Activated B cell treated with CpG ODN at 0.5 μM for 24 hours (primary cell): Measurements from ENCODE around the gene RALGAPB. TPM values are rescaled to one million over a fixed set of nuclear protein-coding genes. Genes with fewer than 3 reads are reported as not detected.
"Not testable (repeated sequence)": the region's sequence is repeated elsewhere in the genome, so short reads cannot be mapped to it uniquely, and the experiment has no call there.

Source experiments
- ATAC-seq: fragments of 200-7000 bp; cut with Tn5 transposase; one replicate; pipeline ENCODE4 v1.10.0; 2021; ENCODE audit warnings: low read depth, mild to moderate bottlenecking, moderate library complexity
- CTCF ChIA-PET: fragments of 350-600 bp; sonication (Branson Sonifier 250); formaldehyde crosslinking; loops from one replicate; lab custom pipeline; 2021; ENCODE audit warnings: antibody characterized with exemption; lab: Charles Lee
- POLR2A ChIA-PET: fragments of 350-600 bp; sonication (Branson Sonifier 250); formaldehyde crosslinking; loops from one replicate; lab custom pipeline; 2021; ENCODE audit warnings: antibody characterized with exemption; lab: Charles Lee
- DNase-seq: peaks from one replicate; pipeline ENCODE4 v3.0.0; 2022
- H3K27ac Mint-ChIP-seq: one replicate; pipeline ENCODE4 v1.8.0; 2020; ENCODE audit warnings: mixed read lengths
- H3K27me3 Mint-ChIP-seq: one replicate; pipeline ENCODE4 v1.8.0; 2021; ENCODE audit warnings: mixed read lengths
- H3K36me3 Mint-ChIP-seq: one replicate; pipeline ENCODE4 v1.8.0; 2021; ENCODE audit warnings: low read depth, mixed read lengths
- H3K4me1 Mint-ChIP-seq: one replicate; pipeline ENCODE4 v1.8.0; 2021; ENCODE audit warnings: mixed read lengths
- H3K4me3 Mint-ChIP-seq: one replicate; pipeline ENCODE4 v1.8.0; 2020; ENCODE audit warnings: mild to moderate bottlenecking, mixed read lengths
- H3K9me3 Mint-ChIP-seq: one replicate; pipeline ENCODE4 v1.8.0; 2020; ENCODE audit warnings: mixed read lengths
- intact Hi-C: fragments of 100-400 bp; cut with micrococcal nuclease; formaldehyde crosslinking; loops from one replicate; pipeline ENCODE4 v1.15.1; 2024
- total RNA-seq: library from RNA; stranded (reverse); gene quantifications from 2 replicates; pipeline ENCODE4 v1.2.3, GENCODE V29; 2022
- TF ChIP-seq, protein P1 (sequence below): fragments of 200-600 bp; IDR thresholded peaks from one replicate; pipeline ENCODE4 v1.8.0; 2022; ENCODE audit warnings: antibody characterized with exemption, mild to moderate bottlenecking

Gene RALGAPB
- total RNA-seq, 1 donor from 2014 or later = 48.3 TPM

DNA sequence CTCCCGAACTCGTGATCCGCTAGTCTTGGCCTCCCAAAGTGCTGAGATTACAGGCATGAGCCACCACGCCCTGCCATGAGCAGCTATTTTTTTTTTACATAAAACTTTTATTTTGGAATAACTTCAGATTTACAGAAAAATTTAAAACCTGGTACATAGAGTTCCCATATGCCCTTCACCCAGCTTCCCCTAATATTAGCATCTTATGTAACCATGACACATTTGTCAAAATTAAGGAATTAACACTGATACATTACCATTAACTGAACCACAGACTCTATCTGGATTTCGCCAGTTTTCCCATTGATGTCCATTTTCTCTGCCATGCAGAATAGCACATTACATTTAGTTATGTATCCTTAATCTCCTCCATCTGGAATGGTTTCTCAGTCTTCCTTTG lies 14.3 kb upstream of the RALGAPB start:
- Mint-ChIP-seq H3K9me3 (no peaks in the 10 kb centered on the region), H3K4me3 (no peak overlapping the region), H3K27ac (no peak overlapping the region), H3K4me1 (peaks cover 7% of the 10 kb centered on the region), H3K36me3 (no peaks in the 10 kb centered on the region), H3K27me3 (peaks cover 2% of the 10 kb centered on the region)
- DNase-seq = no peak
- intact Hi-C loops = no loop called here
- TF ChIP-seq, protein P1, sequence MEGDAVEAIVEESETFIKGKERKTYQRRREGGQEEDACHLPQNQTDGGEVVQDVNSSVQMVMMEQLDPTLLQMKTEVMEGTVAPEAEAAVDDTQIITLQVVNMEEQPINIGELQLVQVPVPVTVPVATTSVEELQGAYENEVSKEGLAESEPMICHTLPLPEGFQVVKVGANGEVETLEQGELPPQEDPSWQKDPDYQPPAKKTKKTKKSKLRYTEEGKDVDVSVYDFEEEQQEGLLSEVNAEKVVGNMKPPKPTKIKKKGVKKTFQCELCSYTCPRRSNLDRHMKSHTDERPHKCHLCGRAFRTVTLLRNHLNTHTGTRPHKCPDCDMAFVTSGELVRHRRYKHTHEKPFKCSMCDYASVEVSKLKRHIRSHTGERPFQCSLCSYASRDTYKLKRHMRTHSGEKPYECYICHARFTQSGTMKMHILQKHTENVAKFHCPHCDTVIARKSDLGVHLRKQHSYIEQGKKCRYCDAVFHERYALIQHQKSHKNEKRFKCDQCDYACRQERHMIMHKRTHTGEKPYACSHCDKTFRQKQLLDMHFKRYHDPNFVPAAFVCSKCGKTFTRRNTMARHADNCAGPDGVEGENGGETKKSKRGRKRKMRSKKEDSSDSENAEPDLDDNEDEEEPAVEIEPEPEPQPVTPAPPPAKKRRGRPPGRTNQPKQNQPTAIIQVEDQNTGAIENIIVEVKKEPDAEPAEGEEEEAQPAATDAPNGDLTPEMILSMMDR = no peak
- POLR2A ChIA-PET = no interaction called here
- no peak for ATAC-seq
- CTCF ChIA-PET = no interaction called here

DNA sequence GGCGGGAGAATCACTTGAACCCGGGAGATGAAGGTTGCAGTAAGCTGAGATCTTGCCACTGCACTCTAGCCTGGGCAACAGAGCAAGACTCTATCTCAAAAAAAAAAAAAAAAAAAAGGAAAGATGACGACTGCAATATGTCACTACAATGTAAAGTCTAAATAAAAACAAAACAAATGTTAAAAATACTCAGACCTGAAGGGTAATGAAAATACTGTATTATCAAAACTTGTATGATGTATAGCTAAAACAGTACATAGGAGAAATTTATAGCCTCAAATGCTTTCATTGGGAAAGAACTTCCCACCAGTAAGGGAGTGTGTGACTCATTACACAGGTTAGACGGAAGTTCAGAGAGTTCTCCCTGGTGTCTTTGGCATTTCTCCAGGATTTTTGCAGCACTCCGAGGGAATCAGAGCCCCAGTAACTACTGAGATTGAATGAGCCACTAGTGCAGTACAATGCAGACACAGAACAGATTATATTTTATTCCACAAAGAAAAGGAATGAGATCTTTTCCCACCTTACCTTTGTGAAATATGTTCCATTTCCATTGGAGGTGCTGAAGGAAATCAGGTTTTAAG lies 12.5 kb upstream of the RALGAPB start:
- TF ChIP-seq, protein P1 = no peak
- no peak for DNase-seq
- POLR2A ChIA-PET = no interaction called here
- Mint-ChIP-seq H3K9me3 (no peaks in the 10 kb centered on the region), H3K27me3 (peaks cover 2% of the 10 kb centered on the region), H3K36me3 (no peaks in the 10 kb centered on the region), H3K27ac (no peak overlapping the region), H3K4me3 (no peak overlapping the region), H3K4me1 (no peaks in the 10 kb centered on the region)
- intact Hi-C loops = no loop called here
- no peak for ATAC-seq
- CTCF ChIA-PET = no interaction called here

- CTCF ChIA-PET = not testable (repeated sequence)
Observed at GRCh38 chr20:38460631-38461030, 12.0 kb upstream of the RALGAPB start.

GRCh38 chr20:38461167-38461566 lies 11.5 kb upstream of the RALGAPB start:
- H3K27ac Mint-ChIP-seq, intact Hi-C loops, POLR2A ChIA-PET, H3K4me1 Mint-ChIP-seq, H3K36me3 Mint-ChIP-seq, DNase-seq, CTCF ChIA-PET, H3K27me3 Mint-ChIP-seq, H3K9me3 Mint-ChIP-seq, ATAC-seq, H3K4me3 Mint-ChIP-seq: not testable (repeated sequence)

More at GRCh38 chr20:38460631-38461030, 12.0 kb upstream of the RALGAPB start:
- DNase-seq, H3K27me3 Mint-ChIP-seq, H3K36me3 Mint-ChIP-seq, H3K4me1 Mint-ChIP-seq, POLR2A ChIA-PET, ATAC-seq, intact Hi-C loops, H3K9me3 Mint-ChIP-seq, H3K4me3 Mint-ChIP-seq, H3K27ac Mint-ChIP-seq: not testable (repeated sequence)

DNA sequence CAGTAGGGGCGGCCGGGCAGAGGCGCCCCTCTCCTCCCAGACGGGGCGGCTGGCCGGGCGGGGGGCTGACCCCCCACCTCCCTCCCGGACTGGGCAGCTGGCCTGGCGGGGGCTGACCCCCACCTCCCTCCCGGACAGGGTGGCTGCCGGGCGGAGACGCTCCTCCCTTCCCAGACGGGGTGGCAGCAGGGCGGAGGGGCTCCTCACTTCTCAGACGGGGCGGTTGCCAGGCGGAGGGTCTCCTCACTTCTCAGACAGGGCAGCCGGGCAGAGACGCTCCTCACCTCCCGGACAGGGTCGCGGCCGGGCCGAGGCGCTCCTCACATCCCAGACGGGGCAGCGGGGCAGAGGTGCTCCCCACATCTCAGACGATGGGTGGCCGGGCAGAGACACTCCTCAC lies 11.1 kb upstream of the RALGAPB start:
- DNase-seq, CTCF ChIA-PET, H3K27me3 Mint-ChIP-seq, POLR2A ChIA-PET, H3K4me1 Mint-ChIP-seq, H3K36me3 Mint-ChIP-seq, H3K4me3 Mint-ChIP-seq, H3K9me3 Mint-ChIP-seq, intact Hi-C loops, ATAC-seq, H3K27ac Mint-ChIP-seq: not testable (repeated sequence)

DNA sequence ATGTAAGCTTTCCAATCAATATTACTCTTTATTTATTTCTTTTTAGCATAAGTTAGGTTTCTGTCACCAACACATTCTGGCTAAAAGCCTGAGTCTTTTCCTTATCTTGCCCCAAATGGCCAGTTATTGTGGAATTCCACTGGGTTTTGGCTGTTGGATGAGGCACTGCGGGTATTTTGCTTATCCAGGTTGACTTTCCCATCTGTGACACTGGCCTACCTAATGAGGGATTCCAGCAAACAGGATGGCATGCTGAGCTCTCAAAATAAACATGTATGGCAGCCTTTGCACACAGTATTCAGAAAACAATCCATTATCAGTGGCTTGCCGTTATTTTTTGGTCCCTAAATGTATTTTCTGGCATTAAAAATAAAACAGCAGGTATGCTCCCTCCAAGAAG lies 6.5 kb upstream of the RALGAPB start:
- H3K27me3 Mint-ChIP-seq = no peaks in the 10 kb centered on the region
- intact Hi-C loops = no loop called here
- H3K36me3 Mint-ChIP-seq = no peaks in the 10 kb centered on the region
- DNase-seq (no peak), ATAC-seq (no peak)
- no peaks in the 10 kb centered on the region for H3K4me1 Mint-ChIP-seq
- POLR2A ChIA-PET = no interaction called here
- H3K9me3 Mint-ChIP-seq = no peaks in the 10 kb centered on the region
- H3K4me3 Mint-ChIP-seq = no peak overlapping the region
- H3K27ac Mint-ChIP-seq = no peak overlapping the region
- TF ChIP-seq, protein P1 = no peak
- CTCF ChIA-PET = no interaction called here

- no peak for DNase-seq
- TF ChIP-seq, protein P1 = no peak
- peaks cover 4% of the 10 kb centered on the region for H3K4me1 Mint-ChIP-seq
- no peak overlapping the region for H3K4me3 Mint-ChIP-seq
- no peaks in the 10 kb centered on the region for H3K36me3 Mint-ChIP-seq
- H3K9me3 Mint-ChIP-seq = no peaks in the 10 kb centered on the region
- no peak overlapping the region for H3K27ac Mint-ChIP-seq
- CTCF ChIA-PET = no interaction called here
- no peaks in the 10 kb centered on the region for H3K27me3 Mint-ChIP-seq
- intact Hi-C loops = no loop called here
- POLR2A ChIA-PET = no interaction called here
- ATAC-seq = no peak
Observed at GRCh38 chr20:38466983-38467382, 5.7 kb upstream of the RALGAPB start.
